Natural killer cell (primary cell): Measurements from ENCODE around the gene ADAM15. TPM values are rescaled to one million over a fixed set of nuclear protein-coding genes. Genes with fewer than 3 reads are reported as not detected.
A peak's percentile ranks its signal among the peaks of the same experiment; 100 is the strongest.

ENCODE experiments used
- ATAC-seq, 3 donors: fragments of 150-1000 bp in 2 of 3; fragments of 200-7000 bp in 1 of 3; cut with Tn5 transposase; 1 replicate in 1 of 3; 2 replicates in 2 of 3; pipeline ENCODE4 v1.10.0; 2021; ENCODE audit warnings: mild to moderate bottlenecking in 2 of 3, moderate library complexity in 2 of 3
- DNase-seq, 2 donors: peaks; one replicate each; pipeline versions ENCODE4 v3.0.0 to v3.0.0-alpha.2; 2013 to 2021; ENCODE audit warnings: mixed read lengths in 1 of 2
- H3K27ac ChIP-seq: one replicate; pipeline ENCODE4 v1.5.1; 2013; ENCODE audit warnings: mild to moderate bottlenecking, low read length
- H3K27me3 ChIP-seq: one replicate; pipeline ENCODE4 v1.6.1; 2013; ENCODE audit warnings: low read length; ENCODE audit not compliant: control insufficient read depth, insufficient read depth
- H3K36me3 ChIP-seq: one replicate; pipeline ENCODE4 v1.6.1; 2013; ENCODE audit warnings: low read length; ENCODE audit not compliant: control insufficient read depth, insufficient read depth
- H3K4me1 ChIP-seq: one replicate; pipeline ENCODE4 v1.6.1; 2013; ENCODE audit warnings: low read length; ENCODE audit not compliant: control insufficient read depth, insufficient read depth
- H3K4me3 ChIP-seq: one replicate; pipeline ENCODE4 v1.5.1; 2013; ENCODE audit warnings: low read length
- H3K9me3 ChIP-seq: one replicate; pipeline ENCODE4 v1.6.1; 2013; ENCODE audit warnings: low read length; ENCODE audit not compliant: control insufficient read depth, insufficient read depth
- H3K27ac Mint-ChIP-seq, 2 donors: one replicate each; pipeline ENCODE4 v1.8.0; 2022; ENCODE audit warnings: mild to moderate bottlenecking in 2 of 2, mixed read lengths in 2 of 2, moderate library complexity in 1 of 2
- H3K27me3 Mint-ChIP-seq, 2 donors: one replicate each; pipeline ENCODE4 v1.8.0; 2022; ENCODE audit warnings: low read depth in 2 of 2, mixed read lengths in 2 of 2
- H3K36me3 Mint-ChIP-seq: one replicate; pipeline ENCODE4 v1.8.0; 2022; ENCODE audit warnings: mixed read lengths
- H3K4me1 Mint-ChIP-seq, 2 donors: one replicate each; pipeline ENCODE4 v1.8.0; 2022; ENCODE audit warnings: mixed read lengths in 2 of 2
- H3K4me3 Mint-ChIP-seq: one replicate; pipeline ENCODE4 v1.8.0; 2022; ENCODE audit warnings: mild to moderate bottlenecking, moderate library complexity, mixed read lengths
- H3K9me3 Mint-ChIP-seq, 2 donors: one replicate each; pipeline ENCODE4 v1.8.0; 2022; ENCODE audit warnings: mixed read lengths in 2 of 2
- CTCF ChIP-seq: fragments of 200-600 bp; IDR thresholded peaks from one replicate; pipeline ENCODE4 v1.8.0; 2022; ENCODE audit warnings: antibody characterized with exemption
- WGBS: methylation state at CpG from one replicate; pipeline ENCODE4 v1.1.7; 2013; ENCODE audit warnings: missing lambda C conversion rate; ENCODE audit not compliant: insufficient coverage; 5-methylcytosine and 5-hydroxymethylcytosine counted together
- intact Hi-C: fragments of 100-400 bp; cut with micrococcal nuclease; formaldehyde crosslinking; loops from one replicate; pipeline ENCODE4 v1.14.2; 2022
- total RNA-seq, 4 donors: library from RNA; stranded (reverse); fragments of 120-200 nt in 1 of 4; gene quantifications; one replicate each; pipeline versions ENCODE4 v1.2.3 to v1.2.4, GENCODE V29; 2013 to 2022

ADAM15 gene
- total RNA-seq, 3 donors from 2014 or later (not counting 1 experiment from before 2014, with no cell fraction given): 54.6 to 83.2 (median 64.7) TPM

- peaks cover 19 to 70% of the 10 kb centered on the region in 2 donors for H3K4me1 Mint-ChIP-seq
- no peak overlapping the region for H3K4me3 ChIP-seq
- H3K4me3 Mint-ChIP-seq: peak overlapping the region; percentile 52
- H3K27me3 Mint-ChIP-seq: no peaks in the 10 kb centered on the region
- peak overlapping the region; percentile 38 for H3K27ac ChIP-seq
- peak in 1 of 2 donors; percentile 63 for DNase-seq
- no peaks in the 10 kb centered on the region for H3K36me3 Mint-ChIP-seq
- H3K27me3 ChIP-seq: no peaks in the 10 kb centered on the region
- peaks cover 92% of the 10 kb centered on the region for H3K4me1 ChIP-seq
- intact Hi-C loops: no loop called here
- H3K36me3 ChIP-seq: peaks cover 20% of the 10 kb centered on the region
- no peaks in the 10 kb centered on the region for H3K9me3 ChIP-seq
- no peak for TF ChIP-seq CTCF
- ATAC-seq: no peak
- WGBS: 18% methylated on average over 7 of the region's 8 CpGs
- H3K27ac Mint-ChIP-seq: peak overlapping the region; percentile 29 to 81
- no peaks in the 10 kb centered on the region for H3K9me3 Mint-ChIP-seq
Measured at GRCh38 chr1:155013632-155014031, 37.5 kb upstream of the ADAM15 start.

GRCh38 chr1:155014709-155015508, 36.2 kb upstream of the ADAM15 start:
- ATAC-seq (no peak), DNase-seq (no peak)
- WGBS: 94% methylated on average over 30 of the region's 31 CpGs
- no peaks in the 10 kb centered on the region for H3K27me3 ChIP-seq
- no peak overlapping the region for H3K27ac ChIP-seq
- peaks cover 17 to 65% of the 10 kb centered on the region in 2 donors for H3K4me1 Mint-ChIP-seq
- no peaks in the 10 kb centered on the region for H3K9me3 Mint-ChIP-seq
- H3K9me3 ChIP-seq: no peaks in the 10 kb centered on the region
- peaks cover 82% of the 10 kb centered on the region for H3K4me1 ChIP-seq
- H3K27me3 Mint-ChIP-seq: no peaks in the 10 kb centered on the region
- H3K36me3 Mint-ChIP-seq: no peaks in the 10 kb centered on the region
- peaks cover 20% of the 10 kb centered on the region for H3K36me3 ChIP-seq
- H3K4me3 Mint-ChIP-seq: no peak overlapping the region
- no peak overlapping the region for H3K4me3 ChIP-seq
- no peak for TF ChIP-seq CTCF
- intact Hi-C loops: no loop called here
- H3K27ac Mint-ChIP-seq: no peak overlapping the region

GRCh38 chr1:155015527-155016230, 35.4 kb upstream of the ADAM15 start:
- H3K27me3 Mint-ChIP-seq: no peaks in the 10 kb centered on the region
- intact Hi-C loops: loop anchor here (2.0 kb wide), 3 partner anchors 41 to 457 kb away; partner anchors contain the start of genes CKS1B and UBE2Q1
- H3K4me3 Mint-ChIP-seq: no peak overlapping the region
- Histone ChIP-seq H3K4me1 (peaks cover 74% of the 10 kb centered on the region), H3K4me3 (no peak overlapping the region), H3K9me3 (no peaks in the 10 kb centered on the region), H3K27me3 (no peaks in the 10 kb centered on the region), H3K36me3 (peaks cover 20% of the 10 kb centered on the region), H3K27ac (no peak overlapping the region)
- H3K9me3 Mint-ChIP-seq: no peaks in the 10 kb centered on the region
- ATAC-seq (no peak), DNase-seq (no peak)
- TF ChIP-seq CTCF: no peak
- H3K36me3 Mint-ChIP-seq: no peaks in the 10 kb centered on the region
- H3K27ac Mint-ChIP-seq: peak overlapping the region in 1 of 2 donors; percentile 63
- peaks cover 17 to 59% of the 10 kb centered on the region in 2 donors for H3K4me1 Mint-ChIP-seq
- 84% methylated on average over 16 of the region's 16 CpGs for WGBS
